SIG-M5 treated with dmso at 0.1 percent for 504 hours (cell line): ENCODE measurements around the gene OAF.
A peak's percentile ranks its signal among the peaks of the same experiment; 100 is the strongest.

Source experiments
- DNase-seq: peaks from one replicate; lab custom pipeline; 2025; ENCODE audit not compliant: unreplicated experiment; lab: John Stamatoyannopoulos, UW

OAF gene

DNA sequence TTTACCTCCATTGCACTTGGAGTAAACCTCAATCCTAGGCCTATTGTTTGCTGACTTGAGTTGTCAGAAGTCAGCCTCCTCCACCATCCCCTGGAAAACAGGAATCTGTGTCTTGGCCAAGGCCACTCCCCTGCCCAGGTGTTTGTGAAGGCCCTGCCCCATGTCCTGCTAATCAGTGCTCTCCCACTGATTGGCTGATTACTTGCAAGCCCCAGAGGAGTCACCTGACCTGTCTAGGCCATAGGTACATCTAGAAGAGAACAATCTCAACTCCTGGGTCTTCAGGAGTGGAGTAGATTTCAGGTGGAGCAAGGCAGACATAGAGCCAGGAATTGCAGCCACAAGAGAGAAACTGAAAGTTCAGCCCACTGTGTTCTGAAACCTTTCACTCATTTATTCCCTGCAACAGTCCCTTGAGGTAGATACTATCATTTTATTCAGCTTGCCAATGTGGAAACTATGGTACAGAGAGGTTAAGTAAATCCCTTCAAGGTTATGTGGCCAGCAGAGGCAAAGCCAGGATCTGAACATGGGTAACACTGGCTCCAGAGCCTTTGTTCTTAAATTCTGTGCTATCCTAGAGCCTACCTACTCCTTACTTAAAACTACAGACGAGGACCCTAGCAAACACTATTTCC is 10.4 kb downstream of the OAF start:
- DNase-seq = no peak

DNA sequence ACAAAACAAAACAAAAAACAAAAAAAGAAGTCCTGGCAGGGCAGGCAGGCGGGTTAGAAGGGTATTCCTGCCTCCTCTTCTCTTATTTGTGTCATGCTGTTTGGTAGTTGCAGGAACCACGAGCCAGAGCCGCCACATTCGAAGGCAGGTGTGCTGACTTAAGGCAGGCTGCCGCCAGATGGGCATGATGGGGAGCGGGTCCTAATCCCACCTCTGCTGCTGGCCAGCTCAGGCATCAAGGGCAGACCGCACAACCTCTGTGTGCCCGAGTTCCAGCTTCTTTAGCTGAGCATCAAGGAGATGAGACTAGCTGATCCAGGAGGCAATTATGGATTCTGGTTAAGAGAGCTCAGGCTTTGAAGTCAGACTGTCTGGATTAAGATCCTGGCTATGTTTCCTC is 12.1 kb downstream of the OAF start:
- DNase-seq = no peak

DNA sequence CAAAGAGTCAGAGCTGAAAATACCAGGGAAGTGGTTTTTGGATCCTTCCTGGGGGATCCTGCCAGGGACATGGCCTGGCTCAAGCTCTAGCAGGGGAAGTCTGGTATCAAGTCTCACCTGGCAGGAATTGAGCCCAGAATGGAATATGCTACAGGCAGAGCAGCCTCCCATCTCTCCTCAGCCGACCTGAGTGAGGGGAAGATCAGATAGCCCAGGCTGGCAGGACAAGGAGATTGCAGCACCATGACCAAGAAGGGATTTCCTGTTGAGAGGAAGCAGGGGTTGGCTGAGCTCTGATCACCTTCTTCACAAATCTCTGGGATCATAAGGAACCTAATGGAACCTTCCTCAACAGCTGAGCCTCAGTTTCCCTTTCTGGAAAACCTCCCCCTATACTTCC is 13.0 kb downstream of the OAF start:
- no peak for DNase-seq

DNA sequence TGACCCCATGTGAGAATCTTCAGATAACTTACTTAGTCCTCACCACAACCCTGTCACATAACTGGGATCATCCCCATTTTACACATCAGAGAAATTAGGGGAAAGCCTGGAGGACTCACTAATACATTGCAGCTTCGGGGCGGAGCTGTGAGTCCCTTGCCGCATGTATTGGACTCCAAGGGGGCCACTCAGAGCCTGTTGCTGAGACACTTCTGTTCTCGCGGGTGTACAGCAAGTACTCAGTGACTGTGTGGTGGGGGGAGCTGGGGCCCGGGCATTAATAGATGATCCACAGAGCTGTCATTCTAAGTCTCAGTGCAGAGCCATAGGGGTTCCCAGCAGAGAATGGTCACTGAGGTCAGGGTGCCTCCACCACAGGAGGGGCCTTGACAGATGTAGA is 13.5 kb downstream of the OAF start:
- no peak for DNase-seq

DNA sequence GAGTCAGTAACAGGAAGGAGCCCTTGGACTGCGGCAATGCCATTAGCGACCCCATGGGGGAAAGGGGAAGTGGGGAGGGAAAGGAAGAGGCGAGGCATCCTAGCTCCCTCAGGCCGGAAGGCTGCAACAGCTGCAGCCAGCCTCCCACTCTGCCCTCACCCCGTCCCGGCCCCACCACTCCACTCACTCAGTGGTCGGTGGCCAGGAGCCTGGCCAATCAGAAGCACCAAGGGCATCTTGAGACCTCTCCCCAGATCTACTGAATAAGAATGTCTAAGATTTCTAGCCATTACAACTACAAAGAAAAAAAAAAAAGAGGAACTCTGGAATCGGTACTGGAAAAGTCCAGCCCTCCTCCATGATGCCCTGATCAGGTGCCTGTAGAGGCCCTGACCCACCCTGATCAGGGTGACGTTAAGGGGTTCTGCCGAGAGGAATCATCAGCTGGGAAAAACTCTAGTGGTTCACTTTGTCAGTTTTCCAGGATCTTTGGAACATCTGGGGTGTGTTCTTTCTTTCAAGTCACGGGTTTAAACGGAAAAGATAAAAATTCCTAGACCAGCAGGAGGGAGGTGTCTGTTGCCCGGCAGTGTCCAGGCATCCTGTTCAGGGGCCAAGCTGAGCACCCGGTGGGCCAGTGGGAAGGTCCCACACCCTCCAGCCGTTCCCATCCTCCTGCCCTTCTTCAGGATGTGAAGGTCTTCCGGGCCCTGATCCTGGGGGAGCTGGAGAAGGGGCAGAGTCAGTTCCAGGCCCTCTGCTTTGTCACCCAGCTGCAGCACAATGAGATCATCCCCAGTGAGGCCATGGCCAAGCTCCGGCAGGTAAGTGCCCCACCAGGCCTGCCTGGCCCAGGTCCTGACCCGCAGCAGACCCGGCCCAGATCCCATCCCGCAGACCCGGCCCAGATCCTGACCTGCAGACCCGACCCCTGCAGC is 14.4 kb downstream of the OAF start:
- DNase-seq = peak; percentile 75

DNA sequence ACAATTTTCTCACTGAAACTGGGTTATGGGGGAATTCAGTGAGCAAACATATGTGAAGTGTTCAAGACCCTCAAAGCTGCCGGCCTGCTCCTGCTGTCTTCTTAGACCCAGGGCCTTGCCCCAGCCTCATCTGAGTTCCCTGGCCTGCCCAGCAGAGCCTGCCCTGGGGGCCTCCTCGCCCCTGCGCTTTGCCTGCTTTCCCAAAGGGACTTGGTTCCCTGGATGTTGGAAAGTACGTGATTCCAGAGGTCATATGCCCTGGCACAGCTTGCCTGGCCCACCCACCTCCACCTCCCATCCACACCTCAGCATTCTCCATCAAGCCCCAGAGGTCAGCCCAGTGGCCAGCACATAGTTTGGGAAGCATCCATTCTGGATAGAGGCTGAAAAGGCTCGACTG is 15.4 kb downstream of the OAF start:
- DNase-seq = no peak

DNA sequence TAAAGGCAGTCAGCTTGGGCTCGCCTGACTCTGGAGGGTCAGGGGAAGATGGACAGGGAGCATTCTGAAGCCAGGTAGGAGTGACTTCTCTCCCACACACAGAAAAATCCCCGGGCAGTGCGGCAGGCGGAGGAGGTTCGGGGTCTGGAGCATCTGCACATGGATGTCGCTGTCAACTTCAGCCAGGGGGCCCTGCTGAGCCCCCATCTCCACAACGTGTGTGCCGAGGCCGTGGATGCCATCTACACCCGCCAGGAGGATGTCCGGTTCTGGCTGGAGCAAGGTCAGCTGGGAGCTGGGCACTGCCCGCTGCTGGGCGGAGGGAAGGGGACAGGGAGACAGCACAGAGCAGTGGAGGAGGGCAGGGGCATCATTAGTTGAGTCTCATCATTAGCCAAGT is 15.9 kb downstream of the OAF start:
- DNase-seq = no peak

DNA sequence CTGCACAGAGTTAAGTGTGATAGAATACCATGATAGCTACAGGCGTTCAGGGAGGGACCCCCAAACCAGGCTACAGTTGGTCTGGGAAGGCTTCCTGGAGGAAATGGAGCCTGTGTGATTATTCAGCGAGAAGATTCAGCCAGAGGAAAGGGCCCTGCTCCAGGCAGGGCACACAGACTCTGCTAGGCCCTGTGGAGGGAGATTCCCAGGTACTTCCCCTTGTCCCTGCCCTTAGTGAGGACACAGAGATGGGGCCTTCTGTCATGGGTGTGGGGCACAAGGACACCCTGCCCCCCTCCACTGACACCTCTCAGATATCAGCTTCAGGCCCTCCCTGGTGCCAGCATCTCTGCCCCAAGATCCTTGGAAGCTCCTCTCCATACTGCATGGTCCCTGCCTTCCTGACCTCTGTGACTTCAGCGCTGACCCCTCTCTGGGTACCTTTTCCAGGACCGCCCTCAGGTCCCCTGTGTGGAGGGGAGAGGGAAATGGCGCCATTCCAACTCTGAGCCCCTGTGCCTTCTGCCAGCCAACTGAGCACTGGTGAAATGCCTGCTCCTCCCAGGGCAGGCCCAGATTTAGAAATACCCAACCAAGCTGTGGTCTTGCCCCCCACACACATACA is 16.5 kb downstream of the OAF start:
- no peak for DNase-seq

DNA sequence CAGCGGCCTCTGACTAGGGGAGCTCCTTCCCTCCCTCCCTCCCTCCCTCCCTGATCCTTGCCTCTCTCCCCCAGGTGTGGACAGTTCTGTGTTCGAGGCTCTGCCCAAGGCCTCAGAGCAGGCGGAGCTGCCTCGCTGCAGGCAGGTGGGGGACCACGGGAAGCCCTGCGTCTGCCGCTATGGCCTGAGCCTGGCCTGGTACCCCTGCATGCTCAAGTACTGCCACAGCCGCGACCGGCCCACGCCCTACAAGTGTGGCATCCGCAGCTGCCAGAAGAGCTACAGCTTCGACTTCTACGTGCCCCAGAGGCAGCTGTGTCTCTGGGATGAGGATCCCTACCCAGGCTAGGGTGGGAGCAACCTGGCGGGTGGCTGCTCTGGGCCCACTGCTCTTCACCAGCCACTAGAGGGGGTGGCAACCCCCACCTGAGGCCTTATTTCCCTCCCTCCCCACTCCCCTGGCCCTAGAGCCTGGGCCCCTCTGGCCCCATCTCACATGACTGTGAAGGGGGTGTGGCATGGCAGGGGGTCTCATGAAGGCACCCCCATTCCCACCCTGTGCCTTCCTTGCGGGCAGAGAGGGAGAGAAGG is 18.1 kb downstream of the OAF start:
- no peak for DNase-seq

DNA sequence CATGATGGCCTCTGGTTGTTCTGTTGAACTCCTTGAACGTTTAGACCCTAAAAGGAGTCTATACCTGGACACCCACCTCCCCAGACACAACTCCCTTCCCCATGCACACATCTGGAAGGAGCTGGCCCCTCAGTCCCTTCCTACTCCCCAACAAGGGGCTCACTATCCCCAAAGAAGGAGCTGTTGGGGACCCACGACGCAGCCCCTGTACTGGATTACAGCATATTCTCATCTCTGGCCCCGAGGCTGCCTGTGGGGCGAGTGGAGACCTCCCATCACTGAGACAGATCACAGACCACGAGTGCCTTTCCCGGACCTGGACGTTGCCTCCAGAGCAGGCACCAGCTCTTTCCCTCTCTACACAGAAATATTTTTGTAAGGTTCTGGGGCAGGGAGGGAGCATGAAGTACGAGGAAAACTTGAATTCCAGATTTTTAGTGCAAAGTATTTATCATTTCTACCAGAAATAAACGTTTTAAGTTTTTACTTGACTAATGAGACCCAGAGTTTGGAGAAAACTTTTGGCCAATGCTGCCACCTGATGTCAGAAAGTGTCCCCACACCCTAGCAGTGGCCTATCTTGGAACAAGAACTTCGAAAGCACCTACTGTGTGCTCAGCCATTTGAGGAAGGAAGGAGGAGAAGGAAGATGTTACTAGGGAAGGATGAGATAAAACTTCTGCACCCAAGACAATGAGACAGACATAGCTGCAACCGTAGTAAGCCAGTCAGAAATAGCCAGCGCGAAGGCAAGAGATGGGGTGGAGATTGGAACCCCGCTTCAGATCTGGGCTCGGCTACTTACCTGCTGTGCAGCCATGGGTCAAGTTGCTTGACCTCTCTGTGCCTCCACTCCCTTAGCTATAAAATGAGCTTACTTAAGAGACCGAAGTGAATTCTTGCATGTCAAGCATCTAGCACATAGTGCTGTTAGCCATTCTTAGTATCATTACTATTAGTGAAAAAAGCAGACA is 18.9 kb downstream of the OAF start:
- no peak for DNase-seq

DNA sequence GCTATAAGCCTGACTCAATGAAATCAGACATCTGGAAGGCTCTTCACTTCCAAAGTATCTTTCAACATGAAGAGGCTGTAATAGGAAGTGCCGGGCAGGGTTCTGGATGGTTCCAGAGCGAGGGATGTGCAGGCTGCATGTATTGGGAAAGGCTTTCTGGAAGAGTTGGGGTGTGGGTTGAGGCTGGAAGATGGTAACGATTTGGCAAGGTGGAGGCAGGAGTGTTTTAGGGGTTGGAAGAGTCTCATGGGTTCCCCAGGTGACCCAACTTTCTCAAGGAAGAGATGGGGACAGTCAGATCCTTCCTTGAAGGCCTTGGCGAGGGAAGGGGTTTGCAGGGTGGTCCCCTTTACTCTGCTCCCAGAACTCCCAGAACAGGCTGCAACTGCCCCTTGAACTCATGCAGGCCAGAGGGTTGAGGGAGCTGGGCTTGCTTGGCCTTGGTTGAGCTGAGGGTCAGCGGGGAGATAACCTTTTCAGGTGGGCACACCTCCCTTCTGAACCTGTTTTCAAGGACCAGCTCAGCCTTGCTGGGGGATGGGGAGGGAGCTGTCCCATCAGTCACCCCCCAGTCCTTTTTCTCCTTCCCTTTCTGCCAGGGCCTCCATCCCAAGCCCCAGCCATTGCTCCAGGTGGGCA is 19.7 kb downstream of the OAF start:
- DNase-seq = no peak

DNA sequence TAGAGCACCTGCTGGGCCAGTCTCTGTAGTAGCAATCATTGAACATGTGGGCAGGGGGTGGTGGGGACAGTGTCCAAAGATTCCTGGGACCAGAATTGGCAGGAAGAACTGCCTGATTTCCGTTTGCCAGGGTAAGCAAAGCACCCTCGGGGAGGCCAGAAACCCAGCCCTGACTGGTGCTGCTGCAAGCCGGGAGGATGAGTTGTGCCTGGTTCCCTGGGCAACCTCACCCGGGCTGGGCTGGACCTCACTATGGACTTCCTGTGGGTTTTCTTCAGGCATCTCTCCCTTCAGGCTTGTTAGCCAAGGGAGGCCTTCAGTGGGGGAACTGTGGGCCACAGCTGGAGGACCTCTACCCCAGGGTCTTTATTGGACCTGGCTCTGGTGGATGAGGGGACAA is 21.1 kb downstream of the OAF start:
- no peak for DNase-seq

DNA sequence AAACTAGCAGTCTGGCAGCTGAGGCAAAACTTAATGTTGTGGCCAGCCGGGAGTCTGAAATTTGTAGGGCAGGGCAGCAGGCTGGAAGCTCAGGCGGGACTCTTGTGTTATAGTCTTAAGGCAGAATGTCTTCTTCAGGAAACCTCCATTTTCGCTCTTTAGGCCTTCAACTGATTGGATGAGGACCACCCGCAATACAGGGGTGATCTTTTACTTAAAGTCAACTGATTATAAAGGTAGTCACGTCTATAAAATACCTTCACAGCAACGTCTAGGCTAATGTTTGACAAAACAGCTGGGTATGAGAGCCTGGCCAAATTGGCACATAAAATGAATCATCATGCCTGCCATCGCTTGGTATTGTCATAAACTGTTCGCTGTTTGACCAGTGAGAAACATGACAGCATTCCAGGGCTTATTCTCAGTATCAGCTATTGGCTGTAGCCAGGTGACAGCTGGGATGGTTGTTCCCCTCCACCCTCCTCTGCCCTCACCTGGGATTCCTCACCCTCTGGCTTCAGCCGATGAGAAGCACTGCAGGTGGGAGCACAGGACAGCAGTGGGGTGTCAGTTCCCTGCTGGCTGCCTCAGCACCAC is 22.5 kb downstream of the OAF start:
- DNase-seq = no peak

DNA sequence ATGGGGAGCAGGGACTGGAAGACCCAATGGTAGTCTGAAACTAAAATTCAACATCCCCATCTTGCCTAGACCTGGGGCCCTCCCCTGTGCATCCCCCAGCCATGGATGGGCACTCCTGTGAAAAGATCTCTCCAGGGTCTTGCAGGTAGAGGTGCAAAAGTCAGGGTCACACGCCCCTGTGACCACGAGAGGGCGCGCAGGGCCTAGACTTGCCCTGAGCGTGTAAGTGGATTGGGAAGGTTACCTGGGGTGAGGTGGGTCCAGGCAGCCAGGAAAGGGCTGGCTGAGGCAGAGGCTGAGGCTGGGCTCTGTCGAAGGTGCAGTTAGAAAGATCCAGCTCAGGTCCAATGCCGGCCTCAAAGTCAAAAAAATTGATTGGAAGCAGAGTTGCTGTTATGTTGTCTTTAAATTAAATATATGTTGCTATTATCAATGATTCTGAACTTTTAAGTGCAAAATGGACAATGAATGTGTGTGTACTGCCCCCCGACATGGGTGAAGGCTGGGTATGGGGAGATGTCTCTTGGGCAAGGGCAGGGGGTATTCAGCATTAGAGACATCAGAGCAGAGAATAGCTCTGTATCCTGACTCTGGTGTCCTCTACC is 24.3 kb downstream of the OAF start:
- peak; percentile 15 for DNase-seq

DNA sequence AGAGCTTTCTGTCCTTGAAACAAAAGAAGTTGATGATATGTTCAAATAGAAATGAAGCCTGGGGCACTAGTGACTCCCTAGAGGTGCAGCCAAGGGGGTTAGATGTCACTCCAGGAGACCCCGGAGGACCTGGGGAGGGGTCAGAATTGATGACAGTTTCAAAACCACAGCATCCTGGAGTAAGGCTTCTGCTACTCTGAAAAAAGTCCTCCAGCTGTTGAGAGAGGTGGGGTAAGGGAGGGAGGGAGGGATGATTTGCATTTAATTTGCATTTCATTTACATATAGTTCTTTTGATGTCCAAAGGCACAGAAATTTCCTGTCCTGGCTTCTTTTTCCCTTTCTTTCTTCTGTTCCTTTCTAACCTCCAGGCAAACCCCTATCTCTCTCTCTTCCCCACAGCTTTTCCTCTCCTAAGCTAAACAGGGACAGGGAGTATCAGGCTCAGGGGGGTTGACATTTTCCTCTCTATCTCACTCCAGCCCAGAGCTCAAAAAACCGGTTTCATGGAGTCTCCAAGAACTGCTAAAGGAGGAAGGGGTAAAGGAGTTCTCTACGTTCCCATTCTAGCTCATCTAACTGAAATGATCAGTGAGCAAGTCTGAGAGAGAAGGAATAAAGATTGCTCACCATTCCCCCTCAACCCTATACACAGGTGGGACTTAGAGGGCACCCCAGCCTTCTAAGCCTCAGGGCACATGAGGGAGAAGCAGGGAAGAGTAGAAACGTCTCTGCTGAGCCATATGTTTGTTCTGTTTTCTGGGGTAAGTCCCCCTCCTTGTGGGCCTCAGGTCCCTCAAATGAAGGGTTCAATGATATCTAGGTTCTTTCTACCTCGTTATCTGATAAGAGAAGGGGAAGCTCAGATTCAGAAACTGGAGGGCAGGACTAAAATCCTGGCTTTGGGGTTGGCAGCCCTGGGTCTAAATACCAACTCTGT is 25.6 kb downstream of the OAF start:
- no peak for DNase-seq

DNA sequence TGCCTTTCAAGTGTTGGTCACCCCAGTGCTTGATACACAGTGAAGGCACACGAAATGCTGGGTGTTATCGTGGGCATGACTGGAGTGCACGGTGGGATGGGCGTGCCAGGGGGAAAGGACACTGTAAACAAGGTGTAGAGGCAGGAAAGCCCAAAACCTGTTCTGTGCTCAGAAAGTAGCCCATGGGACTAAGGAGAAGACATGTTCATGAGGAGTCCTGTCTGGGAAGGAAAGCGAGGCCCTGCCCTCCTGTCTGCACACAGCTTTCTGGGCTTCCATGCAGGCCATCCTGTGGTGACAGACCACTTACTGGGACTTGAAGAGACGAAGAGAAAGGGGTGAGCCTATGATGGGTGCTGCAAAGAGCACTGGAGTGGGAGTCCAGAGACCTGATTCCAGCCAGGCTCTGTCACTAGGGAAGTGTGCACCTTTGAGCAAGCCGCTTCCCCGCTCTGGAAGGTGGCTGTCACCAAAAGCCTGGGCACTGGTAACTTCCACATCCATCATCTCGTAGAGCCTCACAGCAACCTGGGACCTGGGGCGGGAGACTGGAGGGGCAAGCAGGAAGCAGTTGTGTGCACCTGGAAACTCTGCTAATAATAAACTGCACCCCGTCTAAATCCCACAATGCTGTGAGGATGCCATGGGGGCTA is 28.3 kb downstream of the OAF start:
- DNase-seq = no peak

DNA sequence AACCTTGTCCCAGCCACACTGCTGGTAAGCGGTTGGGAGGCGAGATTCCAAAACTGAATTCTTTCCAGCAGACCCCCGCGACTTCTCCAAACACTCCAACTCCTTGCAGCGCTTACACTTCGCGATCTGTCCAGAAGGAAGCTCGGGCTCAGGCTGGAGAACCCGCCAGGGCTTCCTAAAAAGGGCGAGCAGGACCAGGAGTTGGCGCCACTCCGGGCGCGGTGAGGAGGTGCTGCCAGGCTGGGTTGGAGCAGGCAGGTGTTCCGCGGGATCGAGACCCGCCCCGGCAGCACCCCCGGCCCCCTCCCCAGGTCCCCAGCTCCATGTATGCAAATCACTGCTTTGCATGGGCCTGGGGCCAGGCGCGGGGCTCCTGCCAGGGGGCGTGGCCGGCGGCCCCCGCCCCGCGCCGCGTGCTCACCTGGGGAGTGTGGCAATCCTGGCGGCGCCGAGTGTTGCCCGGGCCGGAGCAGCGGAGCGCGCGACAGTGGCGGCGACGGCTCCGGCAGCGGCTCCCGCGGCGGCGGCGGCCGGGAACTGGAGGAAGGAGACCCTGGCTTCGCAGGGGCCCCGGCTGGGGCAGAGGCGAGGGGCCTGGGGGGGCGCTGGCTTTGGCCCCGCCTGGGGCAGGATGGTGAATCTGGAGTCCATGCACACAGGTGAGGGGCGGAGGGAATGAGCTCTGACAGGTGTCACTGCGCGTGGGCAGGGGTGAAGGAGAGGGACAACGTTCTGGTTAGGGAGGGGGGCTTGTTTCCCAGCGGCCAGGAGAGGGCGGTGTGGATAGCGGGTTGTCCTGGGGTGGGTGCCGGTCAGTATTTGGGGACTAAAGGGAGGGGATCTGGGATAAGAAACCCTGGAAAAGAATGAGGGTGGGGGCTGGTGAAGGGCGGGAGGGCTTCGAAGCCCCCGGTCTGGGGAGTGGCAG is 29.1 kb downstream of the OAF start, which contains the start of gene POU2F3:
Gene POU2F3 (plus strand): TSS at position 428 of the 928 bp plus-strand sequence. CDS start 204 bp downstream, at position 632.
- DNase-seq = no peak
